Measurements from ENCODE around the gene SLC34A1.

DNA sequence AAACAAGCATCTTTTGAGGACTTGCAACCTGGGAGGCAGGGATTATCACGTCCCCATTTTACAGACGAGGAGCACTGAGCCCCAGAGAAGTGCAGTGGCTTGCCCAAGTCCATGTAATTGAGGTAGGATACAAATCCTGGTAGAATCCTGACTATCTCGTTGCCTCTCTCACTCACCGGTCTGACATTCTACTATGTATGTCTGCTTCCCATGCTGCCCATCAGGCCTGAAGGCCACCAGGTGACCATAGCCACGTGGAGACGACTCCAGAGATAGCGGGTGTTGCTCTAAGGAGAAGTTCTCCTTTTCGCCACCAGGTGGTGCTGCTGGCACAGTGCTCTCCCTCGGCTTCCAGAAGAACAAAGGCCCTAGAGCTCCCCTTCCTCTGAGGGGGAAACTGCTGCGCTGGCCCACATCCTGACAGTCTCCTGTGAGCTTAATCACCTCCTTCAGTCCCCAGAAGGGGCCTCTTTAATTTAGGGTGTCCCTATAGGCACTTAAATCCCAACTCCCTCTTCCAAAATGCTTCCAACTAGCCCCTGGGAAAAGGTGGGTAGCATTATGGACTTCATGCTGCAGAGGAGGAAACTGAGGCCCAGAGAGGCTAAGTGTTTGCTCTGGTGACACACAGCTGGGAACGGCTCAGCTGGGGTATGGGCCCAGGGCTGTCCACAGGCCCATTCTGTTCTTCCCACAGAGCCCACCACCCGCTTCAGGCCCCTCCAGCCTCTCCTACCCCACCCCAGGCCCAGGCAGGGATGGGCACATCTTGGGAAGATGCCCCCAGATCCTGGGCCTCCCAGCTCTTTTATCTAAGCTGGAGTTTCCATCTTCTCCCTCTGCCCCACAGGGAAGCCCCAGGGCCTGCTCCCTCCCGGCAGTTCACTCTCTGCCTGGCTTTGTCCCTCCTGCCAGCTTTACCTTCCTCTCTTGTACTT, 6.4 kb downstream of the SLC34A1 start:
- TF ChIP-seq CTCF (IDR thresholded peaks at IDR 0.05; ENCODE audit: borderline replicate concordance, extremely low read depth, low read length, poor library complexity, severe bottlenecking) = peak; percentile 97
- no peak for TF ChIP-seq EZH2 (IDR thresholded peaks at IDR 0.05; ENCODE audit: borderline replicate concordance, low read depth, low read length, severe bottlenecking)

Measured in DND-41 (cell line).